Neuronal stem cell (in vitro differentiated cells): Measurements from ENCODE around the gene OGN.

Experiments used
- DNase-seq: peaks from one replicate; pipeline ENCODE4 v3.0.0-alpha.2; 2013; ENCODE audit warnings: low spot score
- H2AFZ ChIP-seq: one replicate; pipeline ENCODE4 v1.6.1; 2013; ENCODE audit warnings: mild to moderate bottlenecking, low read length, inconsistent platforms
- H2AK5ac ChIP-seq: 2 replicates; pipeline ENCODE4 v1.6.1; 2013; ENCODE audit warnings: low read depth, mild to moderate bottlenecking, inconsistent platforms, low read length, moderate library complexity, mixed read lengths
- H2BK120ac ChIP-seq: 2 replicates; pipeline ENCODE4 v1.6.1; 2013; ENCODE audit warnings: low read depth, mild to moderate bottlenecking, inconsistent platforms, low read length, moderate library complexity, mixed read lengths
- H2BK12ac ChIP-seq: one replicate; pipeline ENCODE4 v1.6.1; 2013; ENCODE audit warnings: low read length, inconsistent platforms
- H2BK15ac ChIP-seq: 2 replicates; pipeline ENCODE4 v1.6.1; 2013; ENCODE audit warnings: mild to moderate bottlenecking, low read length, inconsistent platforms, mixed read lengths
- H2BK5ac ChIP-seq: one replicate; pipeline ENCODE4 v1.6.1; 2013; ENCODE audit warnings: inconsistent platforms, mild to moderate bottlenecking, low read length, moderate library complexity
- H3K14ac ChIP-seq: one replicate; pipeline ENCODE4 v1.6.1; 2013; ENCODE audit warnings: low read length, inconsistent platforms
- H3K18ac ChIP-seq: 2 replicates; pipeline ENCODE4 v1.6.1; 2013; ENCODE audit warnings: low read length, inconsistent platforms
- H3K23ac ChIP-seq: 2 replicates; pipeline ENCODE4 v1.6.1; 2013; ENCODE audit warnings: low read depth, mild to moderate bottlenecking, mixed read lengths, low read length, inconsistent platforms; ENCODE audit not compliant: poor library complexity
- H3K27ac ChIP-seq: replicated peaks from 3 replicates; pipeline ENCODE4 v1.5.1; 2013; ENCODE audit warnings: low read length, inconsistent platforms
- H3K27me3 ChIP-seq, 3 experiments: 2 replicates each; pipeline ENCODE4 v1.6.1; 2013; ENCODE audit warnings: low read length in 3 of 3, mild to moderate bottlenecking in 2 of 3, inconsistent platforms in 1 of 3, low read depth in 1 of 3, mixed read lengths in 1 of 3, moderate library complexity in 1 of 3; ENCODE audit not compliant: control insufficient read depth in 3 of 3, insufficient read depth in 3 of 3
- H3K36me3 ChIP-seq, 2 donors: replicated peaks in 1 of 2; 2 replicates each; pipeline ENCODE4 v1.6.1; 2013; ENCODE audit warnings: low read length in 2 of 2; ENCODE audit not compliant: control insufficient read depth in 2 of 2, insufficient read depth in 2 of 2
- H3K4ac ChIP-seq: 2 replicates; pipeline ENCODE4 v1.6.1; 2013; ENCODE audit warnings: inconsistent platforms, mild to moderate bottlenecking, low read length, moderate library complexity
- H3K4me1 ChIP-seq, 2 donors: 1 replicate in 1 of 2; 2 replicates in 1 of 2; pipeline ENCODE4 v1.6.1; 2013; ENCODE audit warnings: low read length in 2 of 2, low read depth in 1 of 2; ENCODE audit not compliant: control insufficient read depth in 2 of 2, insufficient read depth in 1 of 2
- H3K4me2 ChIP-seq: one replicate; pipeline ENCODE4 v1.6.1; 2013; ENCODE audit warnings: mild to moderate bottlenecking, low read length, inconsistent platforms; ENCODE audit not compliant: insufficient read depth, poor library complexity, severe bottlenecking
- H3K4me3 ChIP-seq, 2 donors: 2 replicates each; pipeline ENCODE4 v1.5.1; 2013; ENCODE audit warnings: low read length in 2 of 2, mild to moderate bottlenecking in 2 of 2, inconsistent platforms in 1 of 2, moderate library complexity in 1 of 2
- H3K79me1 ChIP-seq: one replicate; pipeline ENCODE4 v1.6.1; 2013; ENCODE audit warnings: low read depth, mild to moderate bottlenecking, inconsistent platforms, low read length, moderate library complexity
- H3K9ac ChIP-seq: one replicate; pipeline ENCODE4 v1.6.1; 2013; ENCODE audit warnings: mild to moderate bottlenecking, low read depth, low read length, inconsistent platforms; ENCODE audit not compliant: poor library complexity
- H3K9me3 ChIP-seq, 2 donors: replicated peaks in 1 of 2; 2 replicates each; pipeline versions ENCODE3 to v1.6.1; 2013; ENCODE audit warnings: low read length in 2 of 2, mild to moderate bottlenecking in 2 of 2, inconsistent platforms in 1 of 2, low read depth in 1 of 2, mixed read lengths in 1 of 2, moderate library complexity in 1 of 2; ENCODE audit not compliant: control insufficient read depth in 2 of 2, insufficient read depth in 1 of 2
- H4K8ac ChIP-seq: one replicate; pipeline ENCODE4 v1.6.1; 2013; ENCODE audit warnings: low read depth, mild to moderate bottlenecking, inconsistent platforms, low read length, moderate library complexity
- H4K91ac ChIP-seq: one replicate; pipeline ENCODE4 v1.6.1; 2013; ENCODE audit warnings: low read length, low read depth, mild to moderate bottlenecking, inconsistent platforms; ENCODE audit not compliant: poor library complexity
- WGBS, 2 donors: extraction: QIAGEN DNeasy Blood & Tissue Kit; methylation state at CpG; one replicate each; pipeline ENCODE4 v1.1.7; 2013; ENCODE audit warnings: missing lambda C conversion rate in 2 of 2, mixed read lengths in 1 of 2; ENCODE audit not compliant: insufficient read length in 2 of 2, insufficient replicate concordance in 1 of 2; ENCODE audit errors: extremely low coverage in 2 of 2; 5-methylcytosine and 5-hydroxymethylcytosine counted together

OGN gene

DNA sequence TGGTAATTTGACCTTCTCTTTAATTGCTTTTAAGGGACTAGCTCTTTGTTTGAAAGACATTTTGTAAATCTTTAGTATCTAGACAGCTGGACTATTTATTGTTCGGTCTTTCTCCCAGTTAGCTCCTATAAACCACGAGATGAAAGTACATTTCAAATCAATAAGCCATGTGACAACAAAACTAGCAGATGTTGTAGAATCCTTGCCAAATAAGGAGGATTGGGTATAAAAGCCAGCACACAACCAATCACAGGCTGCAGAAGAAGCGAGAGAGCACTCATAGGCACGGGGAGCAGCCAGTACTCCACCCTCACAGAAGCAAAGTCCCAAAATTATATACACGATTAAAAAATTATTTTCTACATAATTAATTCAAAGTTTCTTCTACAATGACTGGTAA, 28.0 kb upstream of the OGN start:
- H3K4me3 ChIP-seq, result no peak overlapping the region
- H4K91ac ChIP-seq, result no peak overlapping the region
- H2BK5ac ChIP-seq, result no peak overlapping the region
- H2BK12ac ChIP-seq, result no peak overlapping the region
- WGBS, 2 donors, result 100% methylated on average over 1 of the region's 5 CpGs; no CpG with 5 or more reads in 1 of the 2 donors
- DNase-seq, result no peak
- H2AFZ ChIP-seq, result no peak overlapping the region
- no peak overlapping the region for H3K18ac ChIP-seq
- no peak overlapping the region for H3K9ac ChIP-seq
- H4K8ac ChIP-seq, result no peak overlapping the region
- H3K36me3 ChIP-seq, result no peaks in the 10 kb centered on the region
- H2BK15ac ChIP-seq, result no peak overlapping the region
- H3K27ac ChIP-seq, result no peak overlapping the region
- no peaks in the 10 kb centered on the region for H3K27me3 ChIP-seq
- no peaks in the 10 kb centered on the region for H3K9me3 ChIP-seq
- no peak overlapping the region for H3K23ac ChIP-seq
- H3K79me1 ChIP-seq, result no peaks in the 10 kb centered on the region
- no peaks in the 10 kb centered on the region for H3K4me1 ChIP-seq
- H2AK5ac ChIP-seq, result no peak overlapping the region
- H3K4ac ChIP-seq, result no peak overlapping the region
- H3K14ac ChIP-seq, result no peak overlapping the region
- no peak overlapping the region for H3K4me2 ChIP-seq
- no peak overlapping the region for H2BK120ac ChIP-seq

GRCh38 chr9:92429836-92430235, 25.5 kb upstream of the OGN start:
- Histone ChIP-seq H3K23ac (no peak overlapping the region), H3K4me1 (no peaks in the 10 kb centered on the region), H3K79me1 (no peaks in the 10 kb centered on the region), H3K36me3 (no peaks in the 10 kb centered on the region), H3K27me3 (no peaks in the 10 kb centered on the region), H3K14ac (no peak overlapping the region), H2BK12ac (no peak overlapping the region), H3K9me3 (no peaks in the 10 kb centered on the region), H2BK15ac (no peak overlapping the region), H2AK5ac (no peak overlapping the region), H3K4me3 (no peak overlapping the region), H2AFZ (no peak overlapping the region), H3K27ac (no peak overlapping the region), H2BK5ac (no peak overlapping the region), H4K91ac (no peak overlapping the region), H3K4ac (no peak overlapping the region), H4K8ac (no peak overlapping the region), H2BK120ac (no peak overlapping the region), H3K18ac (no peak overlapping the region), H3K4me2 (no peak overlapping the region), H3K9ac (no peak overlapping the region)
- WGBS, 2 donors, result no CpG with 5 or more reads among the region's 2 CpGs
- no peak for DNase-seq

GRCh38 chr9:92426501-92427145, 22.2 kb upstream of the OGN start:
- no peak overlapping the region for H3K4me3 ChIP-seq
- no peak overlapping the region for H2BK5ac ChIP-seq
- no peak for DNase-seq
- H3K36me3 ChIP-seq, result no peaks in the 10 kb centered on the region
- no peak overlapping the region for H3K18ac ChIP-seq
- no peak overlapping the region for H3K4me2 ChIP-seq
- H3K4me1 ChIP-seq, result no peaks in the 10 kb centered on the region
- H3K4ac ChIP-seq, result no peak overlapping the region
- H4K8ac ChIP-seq, result no peak overlapping the region
- no peak overlapping the region for H3K23ac ChIP-seq
- H3K79me1 ChIP-seq, result no peaks in the 10 kb centered on the region
- no peak overlapping the region for H2BK120ac ChIP-seq
- H3K27ac ChIP-seq, result no peak overlapping the region
- no peak overlapping the region for H2AFZ ChIP-seq
- no peak overlapping the region for H3K9ac ChIP-seq
- no peak overlapping the region for H2BK12ac ChIP-seq
- no peak overlapping the region for H2BK15ac ChIP-seq
- H3K9me3 ChIP-seq, result no peaks in the 10 kb centered on the region
- no peaks in the 10 kb centered on the region for H3K27me3 ChIP-seq
- no peak overlapping the region for H4K91ac ChIP-seq
- WGBS, 2 donors, result no CpG with 5 or more reads among the region's 5 CpGs
- no peak overlapping the region for H3K14ac ChIP-seq
- no peak overlapping the region for H2AK5ac ChIP-seq

GRCh38 chr9:92425474-92425873, 21.1 kb upstream of the OGN start:
- Histone ChIP-seq H3K9ac (no peak overlapping the region), H3K9me3 (no peaks in the 10 kb centered on the region), H2BK5ac (no peak overlapping the region), H2BK15ac (no peak overlapping the region), H3K27ac (no peak overlapping the region), H2BK120ac (no peak overlapping the region), H3K4me1 (no peaks in the 10 kb centered on the region), H4K91ac (no peak overlapping the region), H2AK5ac (no peak overlapping the region), H3K4me3 (no peak overlapping the region), H2BK12ac (no peak overlapping the region), H3K36me3 (no peaks in the 10 kb centered on the region), H3K4ac (no peak overlapping the region), H3K23ac (no peak overlapping the region), H2AFZ (no peak overlapping the region), H3K27me3 (no peaks in the 10 kb centered on the region), H3K18ac (no peak overlapping the region), H4K8ac (no peak overlapping the region), H3K79me1 (no peaks in the 10 kb centered on the region), H3K4me2 (no peak overlapping the region), H3K14ac (no peak overlapping the region)
- no CpG with 5 or more reads among the region's 2 CpGs for WGBS, 2 donors
- no peak for DNase-seq
